ENCODE results near the gene GREB1.

The GREB1 gene

GRCh38 chr2:11596801-11597200 is 63.0 kb downstream of the GREB1 start:
- Histone ChIP-seq H3K36me3 (ENCODE audit: control insufficient read depth in 2 of 2, insufficient read depth in 1 of 2, low read length in 2 of 2) (no peaks in the 10 kb centered on the region), H3K27ac (ENCODE audit: extremely low read depth, low read depth, low read length) (no peak overlapping the region), H3K9me3 (ENCODE audit: control insufficient read depth, insufficient read depth, low read depth, low read length) (no peaks in the 10 kb centered on the region), H3K4me1 (ENCODE audit: control insufficient read depth, insufficient read depth, low read length) (no peaks in the 10 kb centered on the region), H3K4me3 (ENCODE audit: low read depth, low read length) (no peak overlapping the region)
- TF ChIP-seq BCL11B (tag by site-specific recombination; IDR thresholded peaks at IDR 0.05; ENCODE audit: low read depth) (no peak), HIC1 (tag by site-specific recombination; IDR thresholded peaks at IDR 0.05) (0 out of 2 replicates have a peak, but pooled peaks have one; percentile 12), ZNF629 (tag by site-specific recombination; IDR thresholded peaks at IDR 0.05) (no peak)
- ChIA-PET POLR2A (no interaction called here), CTCF (no interaction called here)

- no peak overlapping the region for H3K27ac ChIP-seq (ENCODE audit: extremely low read depth, low read depth, low read length)
- H3K4me1 ChIP-seq (ENCODE audit: control insufficient read depth, insufficient read depth, low read length): no peaks in the 10 kb centered on the region
- CTCF ChIA-PET: interaction anchor here (0.8 to 2.1 kb wide), 5 partner anchors 8 to 473 kb away, joined by 4 to 9 read pairs (median 6); no protein-coding TSS in a partner anchor
- no peaks in the 10 kb centered on the region for H3K9me3 ChIP-seq (ENCODE audit: control insufficient read depth, insufficient read depth, low read depth, low read length)
- no peaks in the 10 kb centered on the region for H3K36me3 ChIP-seq (ENCODE audit: control insufficient read depth in 2 of 2, insufficient read depth in 1 of 2, low read length in 2 of 2)
- 0 out of 2 replicates have a peak, but pooled peaks have one; percentile 7 for TF ChIP-seq PRDM1 (tag by site-specific recombination; IDR thresholded peaks at IDR 0.05)
- TF ChIP-seq KLF1 (tag by site-specific recombination; IDR thresholded peaks at IDR 0.05): no peak
- H3K4me3 ChIP-seq (ENCODE audit: low read depth, low read length): no peak overlapping the region
- POLR2A ChIA-PET: no interaction called here
Observed at GRCh38 chr2:11597538-11598225, 63.8 kb downstream of the GREB1 start.

GRCh38 chr2:11598228-11598731 is 64.4 kb downstream of the GREB1 start:
- TF ChIP-seq ZNF324 (tag by site-specific recombination; IDR thresholded peaks at IDR 0.05) (no peak), ZNF600 (tag by site-specific recombination; IDR thresholded peaks at IDR 0.05) (peak; percentile 57; the same call in 1 of the 2 replicates), ZBTB20 (tag by site-specific recombination; IDR thresholded peaks at IDR 0.05) (peak; percentile 40; the same call in 1 of the 2 replicates), ZBTB17 (tag by site-specific recombination; IDR thresholded peaks at IDR 0.05) (0 out of 2 replicates have a peak, but pooled peaks have one; percentile 28), SCRT2 (tag by site-specific recombination; IDR thresholded peaks at IDR 0.05) (peak; percentile 84), ZNF366 (tag by site-specific recombination; conservative IDR thresholded peaks at IDR 0.05) (peak; percentile 62; the same call in 1 of the 2 replicates)
- POLR2A ChIA-PET: no interaction called here
- Histone ChIP-seq H3K36me3 (ENCODE audit: control insufficient read depth in 2 of 2, insufficient read depth in 1 of 2, low read length in 2 of 2) (no peaks in the 10 kb centered on the region), H3K27ac (ENCODE audit: extremely low read depth, low read depth, low read length) (no peak overlapping the region), H3K9me3 (ENCODE audit: control insufficient read depth, insufficient read depth, low read depth, low read length) (no peaks in the 10 kb centered on the region), H3K4me3 (ENCODE audit: low read depth, low read length) (no peak overlapping the region), H3K4me1 (ENCODE audit: control insufficient read depth, insufficient read depth, low read length) (no peaks in the 10 kb centered on the region)
- CTCF ChIA-PET: interaction anchor here (0.6 to 2.1 kb wide), 7 partner anchors 9 to 533 kb away, joined by 3 to 9 read pairs (median 5); no protein-coding TSS in a partner anchor

- Histone ChIP-seq H3K4me3 (ENCODE audit: low read depth, low read length) (no peak overlapping the region), H3K27ac (ENCODE audit: extremely low read depth, low read depth, low read length) (no peak overlapping the region), H3K4me1 (ENCODE audit: control insufficient read depth, insufficient read depth, low read length) (no peaks in the 10 kb centered on the region), H3K9me3 (ENCODE audit: control insufficient read depth, insufficient read depth, low read depth, low read length) (no peaks in the 10 kb centered on the region), H3K36me3 (ENCODE audit: control insufficient read depth in 2 of 2, insufficient read depth in 1 of 2, low read length in 2 of 2) (no peaks in the 10 kb centered on the region)
- ChIA-PET CTCF (interaction anchor here (2.2 to 2.7 kb wide), 2 partner anchors 20 to 80 kb away, joined by 7 to 17 read pairs; no protein-coding TSS in a partner anchor), POLR2A (no interaction called here)
- TF ChIP-seq YY1 (tag by site-specific recombination; IDR thresholded peaks at IDR 0.05) (no peak), ZNF223 (tag by site-specific recombination; IDR thresholded peaks at IDR 0.05) (no peak), ZNF843 (tag by site-specific recombination; IDR thresholded peaks at IDR 0.05) (no peak)
Observed at GRCh38 chr2:11602563-11603204, 68.8 kb downstream of the GREB1 start.
